ENCODE measurements around the gene ASCL2.
"Not testable (repeated sequence)": the region's sequence is repeated elsewhere in the genome, so short reads cannot be mapped to it uniquely, and the experiment has no call there.

ASCL2 gene

DNA sequence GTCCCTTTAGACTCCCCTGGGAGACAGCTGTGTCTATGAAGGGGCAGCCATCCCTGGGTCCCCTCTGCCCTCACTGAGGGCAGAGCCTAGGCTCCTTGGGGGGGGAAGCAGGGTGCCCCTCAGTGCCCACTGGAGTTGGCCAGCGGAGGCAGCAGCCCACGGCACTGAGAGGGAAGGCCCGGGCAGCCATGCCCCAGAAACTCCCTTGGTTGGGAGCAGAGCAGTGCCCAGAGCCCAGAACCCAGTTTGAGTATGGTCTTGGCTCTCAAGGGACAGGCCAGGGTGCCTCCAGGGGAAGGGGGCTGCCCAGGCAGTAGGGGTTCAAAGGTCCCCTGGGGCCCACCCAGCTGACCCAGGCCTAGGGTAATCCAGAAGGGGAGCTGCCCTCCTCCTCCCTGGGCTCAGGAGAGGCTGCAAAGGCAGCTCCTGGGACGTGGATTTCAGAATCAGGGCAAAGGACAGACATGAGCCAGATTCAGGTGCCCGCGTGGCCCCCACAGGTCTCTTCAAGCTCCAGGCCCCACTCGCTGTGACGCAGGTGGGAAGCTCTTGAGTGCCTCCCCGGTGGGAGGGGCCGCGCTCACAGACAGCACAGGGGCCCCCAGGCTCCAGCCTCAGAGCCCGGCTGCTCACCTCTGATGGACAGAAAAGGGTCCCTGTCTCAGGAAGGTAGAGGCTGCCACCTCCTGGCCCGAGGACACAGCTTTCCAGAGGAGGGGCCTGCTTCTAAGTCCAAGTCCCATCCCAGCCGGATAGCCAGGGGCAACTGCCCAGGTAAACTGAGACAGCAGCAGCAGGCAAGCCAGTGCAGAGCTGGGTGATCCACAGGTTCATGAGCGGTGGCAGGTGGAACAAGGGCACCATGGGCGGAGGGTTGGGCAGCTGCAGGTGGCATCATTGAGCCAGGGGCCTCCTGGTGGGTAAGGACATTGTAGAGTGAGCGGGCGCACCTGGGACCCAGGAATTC lies 28.7 kb upstream of the ASCL2 start:
- DNase-seq (ENCODE audit: low spot score) (no peak), FAIRE-seq (no peak)

- no peak for FAIRE-seq
- no peak for DNase-seq (ENCODE audit: low spot score)
Observed at GRCh38 chr11:2298131-2298794, 27.9 kb upstream of the ASCL2 start.

DNA sequence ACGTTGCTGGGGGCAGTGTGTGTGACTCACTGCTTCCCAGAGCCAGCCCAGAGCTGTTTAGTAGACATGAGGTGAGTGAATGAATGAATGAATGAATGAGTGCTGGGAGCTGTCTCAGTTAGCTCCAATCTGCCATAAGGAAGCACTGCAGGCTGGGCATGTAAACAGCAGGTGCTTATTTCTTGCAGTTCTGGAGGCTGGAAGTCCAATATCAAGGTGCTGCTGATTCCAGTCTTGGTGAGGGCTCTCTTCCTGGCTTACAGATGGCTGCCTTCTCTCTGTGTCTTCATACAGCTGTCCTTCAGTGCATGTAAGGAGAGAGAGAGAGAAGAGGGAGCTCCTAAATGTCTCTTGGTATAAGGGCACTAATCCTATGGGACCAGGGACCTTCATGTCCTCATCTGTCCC lies 27.2 kb upstream of the ASCL2 start:
- DNase-seq (ENCODE audit: low spot score), result no peak

GRCh38 chr11:2296913-2297622 lies 26.7 kb upstream of the ASCL2 start:
- DNase-seq (ENCODE audit: low spot score) (no peak), FAIRE-seq (no peak)

More for the DNA sequence above, 27.2 kb upstream of the ASCL2 start:
- no peak for FAIRE-seq

DNA sequence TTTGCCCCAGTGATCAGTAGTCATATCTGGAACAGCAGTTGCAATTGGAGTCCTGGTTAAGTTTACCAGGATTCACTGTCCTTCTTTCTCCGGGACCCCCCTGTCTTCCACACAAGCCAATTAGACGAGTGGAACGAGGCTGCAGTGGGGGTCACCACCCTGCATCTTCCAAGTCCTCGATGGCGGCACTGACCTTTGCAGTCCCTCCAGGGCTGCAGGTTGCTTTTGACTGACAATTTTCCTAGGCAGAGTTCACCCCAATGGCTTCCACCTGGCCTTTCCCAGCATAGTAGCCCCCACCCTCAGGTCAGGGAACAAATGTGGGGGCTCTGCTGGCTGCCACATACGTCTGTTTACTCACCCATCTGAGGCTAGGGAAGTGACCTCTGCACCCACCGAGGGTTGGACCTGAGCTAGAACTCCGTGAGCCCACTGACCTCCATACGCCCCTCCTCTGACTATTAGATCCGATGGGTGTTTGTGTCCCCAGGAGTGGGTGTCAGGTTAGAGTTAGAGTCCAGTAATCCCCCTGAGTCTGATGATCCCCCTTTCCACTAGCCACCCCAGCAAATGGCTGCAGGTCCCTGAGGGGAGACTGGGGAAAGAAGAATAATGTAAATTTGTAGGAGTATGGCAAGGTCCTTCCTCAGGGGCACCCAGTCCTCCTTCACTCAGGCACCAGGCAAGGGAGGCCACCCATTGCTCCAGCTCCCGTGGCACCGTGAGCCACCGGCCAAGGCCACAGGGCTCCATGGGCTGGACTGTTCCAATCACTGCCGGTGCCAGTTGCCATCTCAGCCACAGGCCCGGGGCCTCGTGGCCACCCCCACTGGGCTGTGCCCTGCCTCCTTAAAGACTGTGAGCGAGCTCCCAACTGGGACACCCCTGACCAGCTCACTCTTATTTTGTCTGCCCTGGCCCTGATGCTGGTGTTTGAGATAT lies 25.9 kb upstream of the ASCL2 start:
- no peak for FAIRE-seq
- no peak for DNase-seq (ENCODE audit: low spot score)

DNA sequence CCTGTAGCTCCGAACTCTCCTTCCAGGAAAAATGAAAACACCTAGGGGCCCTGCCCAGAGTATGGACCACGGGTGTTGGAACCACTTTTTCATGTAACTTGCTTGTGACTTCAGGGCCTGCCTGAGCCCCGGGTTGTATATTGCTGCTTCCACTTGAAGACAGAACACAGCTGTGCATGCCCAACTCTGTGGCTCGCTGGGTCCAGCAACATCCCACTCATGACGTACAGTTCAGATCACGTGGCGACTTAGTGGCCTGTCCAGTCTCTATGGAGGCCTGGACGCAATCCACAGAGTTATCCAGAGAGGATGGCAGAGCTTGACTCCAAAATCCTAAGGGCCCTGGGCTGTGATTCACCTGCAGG lies 24.5 kb upstream of the ASCL2 start:
- DNase-seq (ENCODE audit: low spot score) (no peak), FAIRE-seq (no peak)

GRCh38 chr11:2293984-2294925 lies 23.9 kb upstream of the ASCL2 start:
- FAIRE-seq (no peak), DNase-seq (ENCODE audit: low spot score) (no peak)

GRCh38 chr11:2293531-2293971 lies 23.2 kb upstream of the ASCL2 start:
- FAIRE-seq (no peak), DNase-seq (ENCODE audit: low spot score) (no peak)

DNA sequence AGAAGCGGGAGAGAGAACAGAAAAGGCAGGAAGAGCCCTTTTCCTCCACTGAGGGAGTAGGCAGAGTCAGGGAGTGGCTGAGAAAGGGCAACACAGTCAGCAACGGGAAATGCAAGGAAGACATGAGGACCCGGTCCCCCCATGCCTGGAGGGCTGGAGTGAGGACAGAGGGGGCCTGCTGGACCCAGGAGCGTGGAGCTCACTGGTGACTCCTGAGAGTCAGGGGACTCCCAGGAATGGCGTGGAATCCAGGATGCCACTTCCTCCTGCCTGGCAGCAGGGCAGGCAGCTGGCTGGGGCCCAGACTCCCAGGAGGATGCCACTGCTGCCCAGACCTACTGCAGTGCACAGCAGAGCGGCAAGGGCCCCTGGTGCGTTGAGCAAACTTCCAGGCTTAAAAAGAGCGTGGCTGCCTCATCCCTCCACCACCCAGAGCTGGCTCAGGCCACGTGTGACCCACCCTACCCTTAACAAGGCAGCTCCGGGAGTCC lies 20.0 kb upstream of the ASCL2 start:
- FAIRE-seq (no peak), DNase-seq (ENCODE audit: low spot score) (no peak)

DNA sequence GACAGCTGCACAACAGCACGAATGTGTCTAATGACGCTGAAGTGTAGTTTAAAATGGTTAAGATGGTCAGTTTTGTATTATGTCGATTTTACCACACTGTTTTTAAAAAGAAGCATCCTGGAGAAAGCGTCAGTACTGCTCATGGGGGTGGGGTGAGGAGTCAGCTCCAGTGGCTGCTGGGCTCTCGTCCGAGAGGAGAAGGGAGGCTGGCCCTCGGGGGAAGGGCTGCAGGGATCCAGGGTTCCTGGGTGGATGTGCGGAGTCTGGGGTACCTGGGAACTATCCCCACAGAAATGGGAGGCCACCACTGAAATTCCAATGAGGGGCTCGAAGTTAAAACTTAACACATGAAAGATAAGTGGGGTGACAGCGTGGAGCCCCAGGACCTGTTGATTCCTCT lies 19.5 kb upstream of the ASCL2 start:
- DNase-seq (ENCODE audit: low spot score) (no peak), FAIRE-seq (no peak)

DNA sequence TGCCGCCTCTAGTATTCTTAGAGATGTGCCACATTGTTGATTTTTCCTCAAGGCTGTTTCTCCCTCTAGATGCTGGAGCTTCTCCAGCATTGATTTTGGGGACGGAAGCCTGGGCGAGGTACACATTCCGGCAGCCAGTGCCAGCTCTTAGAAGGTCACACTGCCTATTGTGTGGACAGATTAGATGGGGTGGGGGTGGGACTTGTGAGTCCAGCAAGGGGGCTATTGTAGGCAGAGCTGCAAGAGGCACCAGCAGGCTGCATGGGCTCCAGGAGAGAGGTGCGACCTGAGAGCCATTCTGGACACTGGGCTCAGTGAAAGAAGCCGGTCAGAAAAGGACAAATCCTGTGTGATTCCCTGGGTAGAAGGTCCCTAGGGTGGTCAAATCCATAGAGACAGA lies 19.0 kb upstream of the ASCL2 start:
- no peak for FAIRE-seq
- no peak for DNase-seq (ENCODE audit: low spot score)

DNA sequence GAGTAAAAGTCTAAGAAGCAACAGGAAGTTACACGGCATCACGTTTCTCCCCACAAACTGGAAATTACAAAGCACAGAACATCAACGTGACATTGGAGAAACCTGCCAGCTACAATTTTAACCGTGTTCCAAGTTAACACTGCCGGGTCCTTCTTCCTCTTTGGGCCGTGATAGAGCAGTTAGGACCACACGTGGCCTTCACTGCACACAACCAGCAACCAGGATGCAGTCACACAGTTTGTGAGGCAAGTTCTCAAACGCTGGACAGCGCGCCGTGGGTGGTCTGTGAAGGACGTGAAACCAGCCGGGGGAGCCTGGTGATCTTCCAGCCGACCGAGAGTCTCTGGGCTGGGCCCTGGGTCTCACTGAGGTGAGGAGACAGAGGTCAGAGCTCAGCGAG lies 16.7 kb upstream of the ASCL2 start:
- FAIRE-seq, result no peak
- no peak for DNase-seq (ENCODE audit: low spot score)

DNA sequence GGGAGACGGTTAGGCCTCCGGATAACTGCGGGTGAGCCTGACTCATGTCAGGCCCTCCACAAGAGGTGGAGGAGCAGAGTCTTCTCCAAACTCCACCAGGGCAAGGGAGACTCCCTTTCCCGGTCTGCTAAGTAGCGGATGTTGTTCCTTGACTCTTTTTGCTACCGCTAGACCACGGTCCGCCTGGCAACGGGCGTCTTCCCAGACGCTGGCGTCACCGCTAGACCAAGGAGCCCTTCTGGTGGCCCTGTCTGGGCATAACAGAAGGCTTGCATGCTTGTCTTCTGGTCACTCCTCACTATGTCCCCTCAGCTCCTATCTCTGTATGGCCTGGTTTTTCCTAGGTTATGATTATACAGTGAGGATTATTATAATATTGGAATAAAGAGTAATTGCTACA lies 16.0 kb upstream of the ASCL2 start:
- not testable (repeated sequence) for FAIRE-seq; DNase-seq (ENCODE audit: low spot score)

GRCh38 chr11:2280208-2280607 lies 9.8 kb upstream of the ASCL2 start:
- FAIRE-seq (no peak), DNase-seq (ENCODE audit: low spot score) (no peak)

GRCh38 chr11:2277933-2278523 lies 7.6 kb upstream of the ASCL2 start:
- FAIRE-seq, result no peak

GRCh38 chr11:2277008-2277346 lies 6.6 kb upstream of the ASCL2 start:
- DNase-seq (ENCODE audit: low spot score), result no peak

More at GRCh38 chr11:2277933-2278523, 7.6 kb upstream of the ASCL2 start:
- DNase-seq (ENCODE audit: low spot score), result no peak

DNA sequence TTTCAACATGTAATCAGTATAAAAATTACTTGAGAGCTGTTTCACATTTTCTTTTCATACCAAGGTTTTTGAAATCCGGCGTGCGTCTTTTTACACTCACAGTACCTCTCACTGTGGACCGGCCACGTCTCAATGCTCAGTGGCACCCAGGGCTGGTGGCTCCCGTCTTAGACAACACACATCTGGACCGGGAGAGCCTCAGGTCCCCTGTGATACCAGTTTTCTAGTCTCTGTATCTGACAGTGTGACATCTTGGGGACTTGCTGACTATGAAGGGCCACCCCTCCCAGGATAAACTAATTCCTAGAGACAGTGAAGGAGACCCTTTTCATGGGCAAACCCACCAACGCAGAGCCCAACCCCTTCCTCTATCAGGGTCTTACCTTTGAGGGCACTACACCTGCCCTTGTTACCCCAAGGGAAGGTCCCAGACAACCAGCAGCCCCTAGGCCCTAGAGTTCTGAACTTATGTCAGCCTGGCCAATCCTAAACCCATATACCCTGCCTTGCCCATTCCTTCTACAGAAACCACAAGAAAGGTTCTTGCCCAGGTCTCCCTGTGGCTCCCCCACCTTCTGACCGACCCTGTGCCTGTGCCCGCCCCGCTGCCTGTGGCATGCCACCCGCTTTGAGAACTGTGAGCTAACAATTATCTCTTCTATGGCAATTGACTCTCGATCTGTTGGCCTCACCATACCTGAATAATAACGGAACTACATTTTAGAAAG lies 6.1 kb upstream of the ASCL2 start:
- FAIRE-seq, result no peak

More at GRCh38 chr11:2277008-2277346, 6.6 kb upstream of the ASCL2 start:
- FAIRE-seq, result no peak

More for the DNA sequence above, 6.1 kb upstream of the ASCL2 start:
- DNase-seq (ENCODE audit: low spot score), result no peak
